EL (cell line): Measurements from ENCODE around the gene TIMM13.

Experiments
- DNase-seq: peaks from one replicate; pipeline ENCODE4 v3.0.0-alpha.2; 2016

Gene TIMM13

GRCh38 chr19:2454962-2455850 lies 27.8 kb upstream of the TIMM13 start:
- DNase-seq, result no peak

- DNase-seq, result no peak
Observed at GRCh38 chr19:2454199-2454961, 27.0 kb upstream of the TIMM13 start.

GRCh38 chr19:2453431-2454025 lies 26.1 kb upstream of the TIMM13 start:
- no peak for DNase-seq

GRCh38 chr19:2451741-2452140 lies 24.4 kb upstream of the TIMM13 start:
- no peak for DNase-seq

GRCh38 chr19:2451138-2451537 lies 23.8 kb upstream of the TIMM13 start:
- DNase-seq, result no peak

- peak; percentile 35 for DNase-seq
Observed at GRCh38 chr19:2449019-2449418, 21.6 kb upstream of the TIMM13 start.

- DNase-seq, result no peak
Observed at GRCh38 chr19:2446381-2446780, 19.0 kb upstream of the TIMM13 start.

GRCh38 chr19:2444251-2445002 lies 17.0 kb upstream of the TIMM13 start:
- no peak for DNase-seq

GRCh38 chr19:2443785-2444182 lies 16.4 kb upstream of the TIMM13 start:
- no peak for DNase-seq

GRCh38 chr19:2443116-2443784 lies 15.9 kb upstream of the TIMM13 start:
- no peak for DNase-seq

- no peak for DNase-seq
Observed at GRCh38 chr19:2441096-2441752, 13.8 kb upstream of the TIMM13 start.

- DNase-seq, result no peak
Observed at GRCh38 chr19:2440515-2440914, 13.1 kb upstream of the TIMM13 start.

GRCh38 chr19:2438178-2438577 lies 10.8 kb upstream of the TIMM13 start:
- DNase-seq, result no peak

- DNase-seq, result no peak
Observed at GRCh38 chr19:2436926-2437325, 9.5 kb upstream of the TIMM13 start.

- DNase-seq, result no peak
Observed at GRCh38 chr19:2436384-2436783, 9.0 kb upstream of the TIMM13 start.

- DNase-seq, result no peak
Observed at GRCh38 chr19:2434721-2435265, 7.4 kb upstream of the TIMM13 start.

GRCh38 chr19:2434267-2434666 lies 6.9 kb upstream of the TIMM13 start:
- no peak for DNase-seq

GRCh38 chr19:2433854-2434253 lies 6.5 kb upstream of the TIMM13 start:
- DNase-seq, result no peak

GRCh38 chr19:2432131-2432848 lies 4.9 kb upstream of the TIMM13 start:
- no peak for DNase-seq

GRCh38 chr19:2431318-2432055 lies 4.1 kb upstream of the TIMM13 start:
- DNase-seq, result no peak
